Activated CD4-positive, alpha-beta T cell treated with anti-CD3 and anti-CD28 coated beads, Interleukin-10, Interleukin-2, amounts not matched to agents 100 ng/mL and 50 ng/mL, durations not matched to agents 16 hours and 8 hours (primary cell): ENCODE measurements around the gene DQX1.

Experiments used
- DNase-seq: peaks from one replicate; pipeline ENCODE4 v3.0.0-alpha.2; 2020

DQX1 gene

DNA sequence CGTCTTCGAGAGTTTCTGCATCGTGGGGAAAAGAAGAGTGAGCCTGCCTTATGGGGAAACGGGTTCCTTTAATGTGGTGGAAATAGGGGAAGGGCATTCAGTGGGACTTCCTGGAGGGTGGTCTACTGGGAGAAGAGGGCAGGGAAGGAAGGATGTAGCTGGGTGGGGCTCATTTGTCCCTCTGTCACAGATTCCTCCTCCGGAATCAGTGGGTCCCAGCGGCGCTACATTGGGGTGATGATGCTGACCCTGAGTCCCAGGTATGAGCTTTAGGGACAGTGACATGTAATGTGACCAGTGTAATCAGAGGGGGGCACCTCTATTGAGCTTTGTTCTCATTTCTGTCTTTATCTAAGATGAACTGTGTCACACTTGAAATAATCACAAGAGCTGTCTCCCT, 5.6 kb upstream of the DQX1 start:
- no peak for DNase-seq

- peak; percentile 83 for DNase-seq
Measured at GRCh38 chr2:74530239-74531187, 4.5 kb upstream of the DQX1 start.

DNA sequence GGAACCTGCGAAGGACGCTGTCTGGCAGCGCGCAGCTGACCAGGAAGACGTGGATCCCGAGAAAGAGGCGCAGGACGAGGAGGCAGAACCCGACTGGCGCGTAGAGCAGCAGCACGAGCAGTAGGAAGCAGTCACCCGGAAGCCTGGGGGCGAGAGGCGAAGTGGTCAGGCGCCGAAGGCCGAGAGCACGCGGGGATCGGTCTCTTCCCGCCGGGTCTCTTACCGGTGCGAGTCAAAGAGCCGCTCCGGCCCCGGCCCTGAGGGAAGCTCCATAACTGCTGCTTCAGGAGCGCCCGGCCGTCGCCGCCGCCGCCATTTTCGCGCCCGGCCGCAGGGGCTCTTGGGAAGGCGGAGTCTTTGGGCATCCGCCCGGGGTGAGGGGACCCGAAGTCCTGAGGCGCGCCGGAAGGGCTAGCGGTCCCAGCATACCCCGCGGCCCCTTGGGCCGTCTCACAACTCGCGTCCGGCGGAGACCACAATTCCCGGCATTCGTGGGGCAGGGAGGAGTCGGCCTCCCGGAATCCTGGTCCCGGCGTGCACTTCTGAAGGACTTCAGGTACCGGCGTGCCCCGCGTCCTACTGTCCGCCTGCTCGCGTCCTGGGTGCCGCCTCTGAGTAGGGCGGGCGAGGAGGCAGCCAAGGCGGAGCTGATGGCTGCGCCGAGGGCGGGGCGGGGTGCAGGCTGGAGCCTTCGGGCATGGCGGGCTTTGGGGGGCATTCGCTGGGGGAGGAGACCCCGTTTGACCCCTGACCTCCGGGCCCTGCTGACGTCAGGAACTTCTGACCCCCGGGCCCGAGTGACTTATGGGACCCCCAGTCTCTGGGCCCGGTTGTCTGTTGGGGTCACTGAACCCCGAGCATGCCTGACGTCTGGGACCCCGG, 3.6 kb upstream of the DQX1 start, which contains the start of the genes AUP1 and HTRA2:
Gene AUP1 (minus strand): TSS at position 350 of the 882 bp plus-strand sequence. CDS start 77 bp downstream, at position 273.
Gene HTRA2 (plus strand): TSS at position 577 of the 882 bp plus-strand sequence. CDS start 74 bp downstream, at position 651.
- peak; percentile 99 for DNase-seq

DNA sequence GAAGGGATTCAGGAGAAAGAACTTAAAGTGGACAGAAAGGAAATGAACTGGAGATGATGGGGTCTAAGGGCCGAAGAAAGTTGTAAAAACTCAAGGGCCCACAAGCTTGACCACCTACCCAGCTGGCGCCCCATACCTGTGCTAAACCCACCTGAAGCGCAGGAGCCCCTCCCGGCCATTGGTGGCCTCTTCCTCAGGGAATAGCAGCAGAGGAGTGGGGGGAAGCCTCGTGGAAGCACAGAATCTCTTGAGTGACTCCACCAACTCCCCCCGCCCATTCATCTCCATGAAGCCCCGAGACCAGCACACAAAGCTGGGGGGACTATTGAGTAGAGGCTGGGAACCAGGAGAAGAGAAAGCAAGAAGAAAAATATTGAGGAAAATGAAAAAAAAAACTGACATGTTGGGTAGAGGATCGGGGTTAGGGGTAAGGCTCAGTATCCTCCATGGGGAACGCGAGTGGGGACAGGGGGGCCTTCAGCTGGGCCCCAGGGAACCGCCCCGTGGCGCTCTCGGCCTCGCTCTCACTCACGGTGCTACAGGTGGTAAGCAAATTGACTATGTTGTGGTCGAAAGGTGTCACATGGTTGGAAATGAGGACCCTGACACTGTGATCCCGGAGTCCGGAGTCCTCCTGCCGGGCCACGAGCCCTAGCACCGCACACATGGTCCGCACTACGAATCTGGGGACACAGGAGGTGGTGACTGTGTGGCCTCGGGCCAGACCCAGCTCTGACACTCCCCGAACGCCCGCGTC, 2.7 kb upstream of the DQX1 start:
- no peak for DNase-seq

GRCh38 chr2:74527741-74528140, 1.7 kb upstream of the DQX1 start:
- no peak for DNase-seq

DNA sequence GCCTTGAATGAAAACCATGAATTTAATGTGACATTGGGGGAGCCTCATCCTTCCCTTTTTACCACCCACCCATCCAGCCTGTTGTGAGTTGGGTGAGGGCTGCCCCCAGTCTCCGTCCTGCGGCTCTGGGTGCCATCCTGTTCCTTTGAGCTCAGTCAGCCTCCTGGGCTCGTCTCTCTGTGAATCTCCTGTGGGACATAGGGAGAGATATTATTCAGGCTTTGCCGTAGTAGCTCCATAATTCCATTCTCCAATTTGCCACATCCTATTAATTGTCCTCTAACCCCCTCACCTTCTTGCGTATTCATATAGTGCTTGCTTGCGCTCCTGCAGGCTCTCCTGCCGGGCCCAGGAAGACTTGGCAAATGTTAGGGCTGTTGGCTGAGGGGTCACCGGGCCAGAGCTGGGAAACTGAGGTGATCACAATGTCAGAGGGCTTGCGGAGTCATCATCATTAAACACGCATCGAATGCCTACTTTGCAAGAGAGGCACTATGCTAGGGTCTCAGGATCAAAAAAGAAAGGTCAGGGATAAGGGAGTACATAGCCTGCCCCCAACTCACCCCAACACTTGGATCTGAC, 709 bp upstream of the DQX1 start:
- no peak for DNase-seq

GRCh38 chr2:74524955-74525716, 895 bp downstream of the DQX1 start:
- DNase-seq = no peak

DNA sequence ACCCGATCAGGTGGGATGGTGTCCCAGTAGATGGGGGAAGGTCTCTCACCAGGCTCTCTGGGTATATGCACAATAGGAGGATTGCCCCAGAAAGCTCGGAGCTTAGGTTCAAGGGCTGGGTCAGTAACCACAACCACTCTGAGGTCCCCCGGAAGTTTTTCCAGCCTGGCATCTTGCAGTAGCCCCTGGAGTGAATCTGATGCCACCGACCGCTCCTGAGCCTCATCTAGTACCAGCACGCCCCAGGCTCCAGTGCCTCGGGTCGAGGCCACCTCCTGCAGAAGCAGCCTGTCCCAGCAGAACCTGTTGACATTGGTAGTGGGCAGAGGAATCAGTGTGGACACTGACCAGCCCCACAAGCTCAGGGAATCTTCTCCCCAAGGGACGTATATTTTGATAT, 2.0 kb downstream of the DQX1 start:
- DNase-seq = no peak

- DNase-seq = no peak
Measured at GRCh38 chr2:74522516-74522915, 3.5 kb downstream of the DQX1 start.

DNA sequence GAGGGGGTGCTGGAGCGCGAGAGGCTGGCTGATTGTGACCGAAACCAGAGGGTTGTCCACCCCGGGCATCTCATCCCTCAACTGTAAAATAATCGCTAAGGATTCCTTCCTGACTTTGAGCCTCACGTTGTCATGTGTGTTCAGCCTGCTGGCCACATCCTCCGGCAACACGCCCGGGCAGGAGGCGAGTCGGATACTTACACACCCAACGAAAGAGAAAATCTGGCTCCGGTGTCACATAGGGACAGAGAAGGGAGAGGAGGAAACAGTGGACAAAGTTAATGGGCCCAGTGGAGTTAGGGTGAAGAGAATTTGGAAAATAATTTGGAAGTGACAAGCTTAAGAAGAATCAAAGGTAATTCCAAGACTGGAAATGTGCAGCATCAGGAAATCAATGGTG, 9.4 kb downstream of the DQX1 start:
- no peak for DNase-seq

- peak; percentile 79 for DNase-seq
Measured at GRCh38 chr2:74515981-74516633, 9.9 kb downstream of the DQX1 start.

- DNase-seq = peak; percentile 13
Measured at GRCh38 chr2:74515271-74515980, 10.6 kb downstream of the DQX1 start.

DNA sequence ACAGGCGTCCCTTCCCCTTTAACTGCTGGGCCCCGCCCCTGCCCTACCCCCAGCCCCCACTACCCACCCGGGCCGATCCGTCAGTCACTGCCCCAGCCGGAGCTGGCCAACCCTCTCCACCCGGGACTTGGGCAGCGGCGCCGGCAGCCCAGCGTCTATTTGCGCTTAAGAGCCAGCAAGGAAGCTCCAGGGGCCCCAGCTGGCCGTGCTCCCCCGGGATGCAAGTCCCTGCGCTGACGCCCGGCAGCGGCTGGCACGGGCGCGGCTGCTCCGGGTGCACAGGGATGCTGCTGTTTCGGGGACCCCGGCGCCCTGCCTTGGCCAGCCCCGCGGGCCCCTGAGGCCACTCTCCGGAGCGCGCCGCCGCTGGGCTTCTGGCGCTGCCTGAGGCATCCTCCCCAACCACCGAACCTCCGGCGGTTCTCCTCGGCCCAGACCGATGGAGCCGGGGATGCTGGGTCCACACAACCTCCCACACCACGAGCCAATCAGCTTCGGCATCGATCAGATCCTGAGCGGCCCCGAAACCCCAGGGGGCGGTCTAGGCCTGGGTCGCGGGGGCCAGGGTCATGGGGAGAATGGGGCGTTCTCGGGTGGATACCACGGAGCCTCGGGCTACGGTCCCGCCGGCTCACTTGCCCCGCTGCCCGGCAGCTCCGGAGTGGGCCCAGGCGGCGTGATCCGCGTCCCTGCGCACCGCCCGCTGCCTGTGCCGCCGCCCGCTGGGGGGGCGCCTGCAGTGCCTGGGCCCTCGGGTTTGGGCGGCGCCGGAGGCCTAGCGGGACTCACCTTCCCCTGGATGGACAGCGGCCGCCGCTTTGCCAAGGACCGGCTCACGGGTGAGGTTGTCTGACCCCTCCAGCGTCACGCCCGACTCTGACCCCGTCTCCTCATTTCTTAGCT, 11.4 kb downstream of the DQX1 start, which contains the start of gene TLX2:
Gene TLX2 (plus strand): TSS at position 83 of the 903 bp plus-strand sequence. CDS start 357 bp downstream, at position 440.
- no peak for DNase-seq

DNA sequence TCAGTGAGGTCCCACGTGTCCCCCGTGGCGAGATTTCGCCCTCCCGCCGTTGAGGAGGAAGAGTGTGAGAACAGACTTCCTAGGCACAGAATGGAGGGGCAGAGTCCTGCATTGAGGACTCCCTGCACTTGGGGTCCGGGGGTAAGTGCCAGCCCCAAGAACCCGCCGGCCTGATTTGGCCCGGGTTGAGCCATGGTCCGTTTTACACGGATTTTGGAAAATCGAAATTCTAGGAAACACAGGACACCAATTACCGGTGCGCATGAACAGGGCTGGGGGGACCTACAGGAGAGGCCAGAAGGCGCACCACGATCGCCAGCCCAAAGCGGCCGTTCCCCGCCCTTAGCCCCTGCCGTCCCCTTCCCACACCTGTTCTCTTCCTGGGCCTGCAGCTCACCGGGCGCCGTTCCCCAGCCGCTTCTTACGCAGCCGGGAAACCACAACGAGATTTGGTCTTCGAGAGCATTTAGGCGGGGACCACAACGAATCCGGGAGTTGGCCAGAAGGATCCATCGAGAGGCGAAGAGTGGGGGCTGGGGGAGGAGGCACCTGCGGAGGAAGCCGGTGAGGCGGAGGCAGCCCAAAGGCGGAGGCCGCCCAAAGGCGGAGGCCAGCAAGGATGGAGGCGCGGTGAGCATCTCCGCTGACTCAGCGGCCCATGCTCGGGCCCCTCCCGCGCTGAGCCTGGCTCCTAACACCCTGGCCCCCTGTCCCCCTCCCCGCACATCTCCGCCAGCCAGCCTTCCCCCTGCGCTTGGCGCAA, 12.2 kb downstream of the DQX1 start:
- DNase-seq = peak; percentile 38

DNA sequence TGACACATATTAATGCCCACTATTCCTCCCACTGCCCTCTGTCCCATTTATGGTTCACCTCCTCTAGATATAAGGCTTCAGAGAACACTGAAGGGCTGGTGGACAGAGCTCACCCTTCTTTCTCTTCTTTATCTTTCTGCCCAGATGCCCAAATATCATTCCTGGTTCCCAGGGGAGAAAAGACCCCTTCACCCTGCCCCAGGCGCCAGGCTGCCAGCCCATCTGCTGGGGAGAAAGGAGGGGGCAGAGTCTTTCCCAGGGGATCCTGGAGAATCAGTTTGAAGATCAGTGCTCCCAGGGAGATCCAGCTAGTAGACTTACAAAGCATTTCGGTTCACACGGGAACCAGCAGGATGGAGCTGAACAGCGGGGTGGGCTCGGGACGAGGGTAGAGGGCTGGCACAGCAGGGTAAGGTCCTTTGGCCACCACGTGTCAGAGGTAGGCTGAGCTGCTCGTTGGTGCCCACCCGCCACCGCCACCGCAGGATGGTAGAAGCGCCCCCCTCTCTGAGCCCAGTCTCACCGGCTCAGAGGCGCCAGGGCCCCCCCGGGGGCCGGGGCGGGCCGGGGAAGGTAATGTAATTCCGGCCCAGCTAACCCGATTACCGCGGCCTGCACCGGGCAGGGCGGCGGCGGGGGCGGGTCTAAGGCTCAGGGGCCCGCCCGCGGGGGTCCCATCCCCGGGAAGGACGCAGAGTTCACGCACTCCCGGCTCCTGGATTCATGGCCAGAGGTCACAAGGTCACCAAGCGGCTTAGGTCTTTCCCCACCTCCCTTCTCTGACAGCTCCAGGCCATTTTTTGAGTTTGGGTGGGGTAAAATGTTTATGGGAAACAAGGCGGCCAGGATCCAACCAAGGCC, 13.1 kb downstream of the DQX1 start:
- no peak for DNase-seq

GRCh38 chr2:74511104-74511989, 14.7 kb downstream of the DQX1 start:
- DNase-seq = no peak
